ENCODE measurements around the gene PCNX3. TPM values are rescaled to one million over a fixed set of nuclear protein-coding genes. Genes with fewer than 3 reads are reported as not detected.
"Not testable (repeated sequence)": the region's sequence is repeated elsewhere in the genome, so short reads cannot be mapped to it uniquely, and the experiment has no call there.

Gene PCNX3
- total RNA-seq, 2 donors from 2014 or later, result 48.1 to 57.3 TPM

GRCh38 chr11:65672180-65672860, 56.7 kb downstream of the PCNX3 start:
- H3K4me3 ChIP-seq (ENCODE audit: low read length), result no peak overlapping the region
- no peak overlapping the region for H3K27ac Mint-ChIP-seq
- peaks cover 5% of the 10 kb centered on the region for H3K27me3 Mint-ChIP-seq (ENCODE audit: insufficient read depth)
- H3K36me3 Mint-ChIP-seq (ENCODE audit: low read depth), result no peaks in the 10 kb centered on the region
- no peaks in the 10 kb centered on the region for H3K9me3 ChIP-seq (ENCODE audit: control insufficient read depth, low read length)
- no peaks in the 10 kb centered on the region for H3K4me1 Mint-ChIP-seq
- no peak for DNase-seq
- H3K9ac ChIP-seq (ENCODE audit: extremely low read depth, low read length, poor library complexity, severe bottlenecking), result no peak overlapping the region
- H3K27ac ChIP-seq (ENCODE audit: low read depth, low read length), result no peak overlapping the region
- peak; percentile 33 for TF ChIP-seq CTCF (conservative IDR thresholded peaks at IDR 0.05)
- no peaks in the 10 kb centered on the region for H3K36me3 ChIP-seq (ENCODE audit: control insufficient read depth, insufficient read depth, low read length)
- no peaks in the 10 kb centered on the region for H3K4me1 ChIP-seq (ENCODE audit: control insufficient read depth, insufficient read depth, low read length)
- H3K4me3 Mint-ChIP-seq, result no peak overlapping the region
- no peaks in the 10 kb centered on the region for H3K27me3 ChIP-seq (ENCODE audit: control insufficient read depth, insufficient read depth, low read length, poor library complexity, severe bottlenecking)
- H3K9me3 Mint-ChIP-seq, result no peaks in the 10 kb centered on the region

GRCh38 chr11:65672982-65673381, 57.4 kb downstream of the PCNX3 start:
- WGBS, 2 experiments (ENCODE audit: insufficient coverage in 1 of 2, insufficient read length in 1 of 2), result no CpG with 5 or more reads among the region's 2 CpGs

GRCh38 chr11:65680192-65680743, 64.7 kb downstream of the PCNX3 start:
- no peaks in the 10 kb centered on the region for H3K4me1 Mint-ChIP-seq
- no peaks in the 10 kb centered on the region for H3K36me3 Mint-ChIP-seq (ENCODE audit: low read depth)
- peaks cover 19% of the 10 kb centered on the region for H3K27me3 Mint-ChIP-seq (ENCODE audit: insufficient read depth)
- no peak for TF ChIP-seq CTCF (conservative IDR thresholded peaks at IDR 0.05)
- 85% methylated on average over 4 to 5 of the region's 5 CpGs for WGBS, 2 experiments (ENCODE audit: insufficient coverage in 1 of 2, insufficient read length in 1 of 2)
- H3K27me3 ChIP-seq (ENCODE audit: control insufficient read depth, insufficient read depth, low read length, poor library complexity, severe bottlenecking), result no peaks in the 10 kb centered on the region
- no peak overlapping the region for H3K9ac ChIP-seq (ENCODE audit: extremely low read depth, low read length, poor library complexity, severe bottlenecking)
- H3K4me1 ChIP-seq (ENCODE audit: control insufficient read depth, insufficient read depth, low read length), result no peaks in the 10 kb centered on the region
- no peaks in the 10 kb centered on the region for H3K9me3 ChIP-seq (ENCODE audit: control insufficient read depth, low read length)
- H3K4me3 Mint-ChIP-seq, result no peak overlapping the region
- H3K36me3 ChIP-seq (ENCODE audit: control insufficient read depth, insufficient read depth, low read length), result no peaks in the 10 kb centered on the region
- H3K27ac Mint-ChIP-seq, result no peak overlapping the region
- DNase-seq, result no peak
- no peak overlapping the region for H3K27ac ChIP-seq (ENCODE audit: low read depth, low read length)
- H3K9me3 Mint-ChIP-seq, result no peaks in the 10 kb centered on the region
- H3K4me3 ChIP-seq (ENCODE audit: low read length), result no peak overlapping the region

More at GRCh38 chr11:65672982-65673381, 57.4 kb downstream of the PCNX3 start:
- Mint-ChIP-seq H3K4me3 (no peak overlapping the region), H3K4me1 (no peaks in the 10 kb centered on the region), H3K9me3 (no peaks in the 10 kb centered on the region), H3K27me3 (ENCODE audit: insufficient read depth) (peaks cover 5% of the 10 kb centered on the region), H3K27ac (no peak overlapping the region), H3K36me3 (ENCODE audit: low read depth) (no peaks in the 10 kb centered on the region)
- no peaks in the 10 kb centered on the region for H3K9me3 ChIP-seq (ENCODE audit: control insufficient read depth, low read length)
- H3K27me3 ChIP-seq (ENCODE audit: control insufficient read depth, insufficient read depth, low read length, poor library complexity, severe bottlenecking), result no peaks in the 10 kb centered on the region
- H3K4me1 ChIP-seq (ENCODE audit: control insufficient read depth, insufficient read depth, low read length), result no peaks in the 10 kb centered on the region
- DNase-seq, result no peak
- H3K9ac ChIP-seq (ENCODE audit: extremely low read depth, low read length, poor library complexity, severe bottlenecking), result no peak overlapping the region
- TF ChIP-seq CTCF (conservative IDR thresholded peaks at IDR 0.05), result no peak
- H3K36me3 ChIP-seq (ENCODE audit: control insufficient read depth, insufficient read depth, low read length), result no peaks in the 10 kb centered on the region
- H3K27ac ChIP-seq (ENCODE audit: low read depth, low read length), result no peak overlapping the region
- H3K4me3 ChIP-seq (ENCODE audit: low read length), result no peak overlapping the region

- not testable (repeated sequence) for H3K4me3 Mint-ChIP-seq; H3K9me3 Mint-ChIP-seq; H3K27ac ChIP-seq (ENCODE audit: low read depth, low read length); H3K4me3 ChIP-seq (ENCODE audit: low read length); H3K36me3 ChIP-seq (ENCODE audit: control insufficient read depth, insufficient read depth, low read length); H3K27ac Mint-ChIP-seq; H3K4me1 Mint-ChIP-seq; H3K9me3 ChIP-seq (ENCODE audit: control insufficient read depth, low read length); H3K4me1 ChIP-seq (ENCODE audit: control insufficient read depth, insufficient read depth, low read length); H3K9ac ChIP-seq (ENCODE audit: extremely low read depth, low read length, poor library complexity, severe bottlenecking); H3K36me3 Mint-ChIP-seq (ENCODE audit: low read depth); H3K27me3 ChIP-seq (ENCODE audit: control insufficient read depth, insufficient read depth, low read length, poor library complexity, severe bottlenecking); DNase-seq
- WGBS, 2 experiments (ENCODE audit: insufficient coverage in 1 of 2, insufficient read length in 1 of 2), result 82 to 88% methylated on average over 3 to 6 of the region's 6 CpGs
- peaks cover 14% of the 10 kb centered on the region for H3K27me3 Mint-ChIP-seq (ENCODE audit: insufficient read depth)
These were observed 67.9 kb downstream of the PCNX3 start for GRCh38 chr11:65683480-65683879.

Data from endodermal cell (in vitro differentiated cells).